22Rv1 (cell line): Measurements from ENCODE around the gene TMEM18.

ENCODE experiments used
- H3K27ac ChIP-seq: fragments of 450-650 bp; 2 replicates; pipeline ENCODE4 v1.5.1; 2017
- ZFX ChIP-seq: fragments of 450-650 bp; IDR thresholded peaks from 2 replicates; pipeline ENCODE4 v1.6.1; 2017; ENCODE audit warnings: antibody characterized with exemption, borderline replicate concordance
- TF ChIP-seq, protein P1 (sequence below): fragments of 450-650 bp; IDR thresholded peaks from 2 replicates; pipeline ENCODE4 v1.5.1; 2017; ENCODE audit warnings: mild to moderate bottlenecking

Gene TMEM18

DNA sequence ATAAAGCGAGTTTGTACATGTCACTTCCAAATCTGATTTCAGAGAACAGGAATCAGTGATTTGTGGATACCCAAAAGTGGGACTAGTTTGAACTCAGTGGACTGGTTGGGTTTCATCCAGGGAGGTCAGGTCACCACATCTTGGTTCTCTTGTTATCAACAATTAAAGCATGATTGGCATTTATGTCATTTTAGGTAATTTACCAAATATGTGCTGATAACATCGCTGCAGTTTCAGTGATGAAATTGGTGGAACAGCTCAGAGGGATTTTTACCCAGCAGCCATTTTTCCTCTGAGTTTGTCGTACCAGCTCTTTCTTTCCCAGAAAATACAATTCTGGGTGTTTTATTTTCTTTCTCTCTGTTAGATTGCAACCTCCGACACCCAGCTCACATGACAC lies 33.4 kb downstream of the TMEM18 start:
- TF ChIP-seq, protein P1, sequence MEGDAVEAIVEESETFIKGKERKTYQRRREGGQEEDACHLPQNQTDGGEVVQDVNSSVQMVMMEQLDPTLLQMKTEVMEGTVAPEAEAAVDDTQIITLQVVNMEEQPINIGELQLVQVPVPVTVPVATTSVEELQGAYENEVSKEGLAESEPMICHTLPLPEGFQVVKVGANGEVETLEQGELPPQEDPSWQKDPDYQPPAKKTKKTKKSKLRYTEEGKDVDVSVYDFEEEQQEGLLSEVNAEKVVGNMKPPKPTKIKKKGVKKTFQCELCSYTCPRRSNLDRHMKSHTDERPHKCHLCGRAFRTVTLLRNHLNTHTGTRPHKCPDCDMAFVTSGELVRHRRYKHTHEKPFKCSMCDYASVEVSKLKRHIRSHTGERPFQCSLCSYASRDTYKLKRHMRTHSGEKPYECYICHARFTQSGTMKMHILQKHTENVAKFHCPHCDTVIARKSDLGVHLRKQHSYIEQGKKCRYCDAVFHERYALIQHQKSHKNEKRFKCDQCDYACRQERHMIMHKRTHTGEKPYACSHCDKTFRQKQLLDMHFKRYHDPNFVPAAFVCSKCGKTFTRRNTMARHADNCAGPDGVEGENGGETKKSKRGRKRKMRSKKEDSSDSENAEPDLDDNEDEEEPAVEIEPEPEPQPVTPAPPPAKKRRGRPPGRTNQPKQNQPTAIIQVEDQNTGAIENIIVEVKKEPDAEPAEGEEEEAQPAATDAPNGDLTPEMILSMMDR: no peak
- no peak for TF ChIP-seq ZFX
- H3K27ac ChIP-seq: no peak overlapping the region

- no peak for TF ChIP-seq ZFX
- TF ChIP-seq, protein P1: no peak
- no peak overlapping the region for H3K27ac ChIP-seq
These were observed 33.9 kb downstream of the TMEM18 start for GRCh38 chr2:643334-643733.

DNA sequence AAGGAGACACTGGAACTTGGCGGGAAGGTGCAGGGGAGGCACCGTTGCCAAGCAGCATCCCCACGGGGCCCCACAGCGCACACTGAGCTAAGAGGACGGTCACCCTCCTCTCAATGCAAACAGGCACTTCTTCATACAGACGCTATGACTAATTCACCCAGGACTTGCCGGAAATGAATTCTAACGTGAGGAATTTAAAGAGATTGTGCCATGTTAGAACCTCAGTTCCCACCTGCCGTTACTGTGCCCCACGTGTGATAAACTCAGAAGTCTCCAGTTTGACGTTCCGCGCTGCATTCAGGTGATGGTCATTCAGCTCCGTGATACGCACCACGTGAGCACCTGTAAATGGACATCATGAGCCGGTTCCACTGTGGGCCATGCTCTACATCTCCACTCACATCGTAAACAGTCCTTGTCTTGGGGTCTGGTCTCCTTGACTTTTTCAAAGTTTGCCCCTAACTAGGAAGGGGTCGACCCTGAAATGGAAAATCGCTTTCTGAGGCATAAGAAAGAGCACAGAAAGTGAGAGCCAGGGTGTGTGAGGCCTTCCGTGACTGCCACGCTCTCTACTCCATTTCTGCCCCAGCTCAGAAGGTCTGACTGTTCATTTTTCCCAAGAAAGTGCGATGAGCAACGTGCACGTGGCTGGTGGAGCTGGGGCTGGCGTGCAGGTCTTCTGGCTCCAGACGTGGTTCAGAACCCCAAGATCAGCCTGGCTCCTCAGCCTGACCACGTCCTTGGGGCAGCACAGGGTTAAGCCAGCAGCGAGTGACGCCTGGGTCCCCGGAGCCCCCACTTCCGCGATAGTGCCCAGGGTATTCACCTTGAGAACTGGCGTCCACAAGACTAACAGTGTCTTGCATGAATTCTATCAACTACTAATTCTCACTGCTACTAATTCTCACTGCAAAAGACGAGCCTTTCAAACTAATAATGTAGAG lies 35.1 kb downstream of the TMEM18 start:
- TF ChIP-seq ZFX: no peak
- TF ChIP-seq, protein P1: no peak
- H3K27ac ChIP-seq: no peak overlapping the region

DNA sequence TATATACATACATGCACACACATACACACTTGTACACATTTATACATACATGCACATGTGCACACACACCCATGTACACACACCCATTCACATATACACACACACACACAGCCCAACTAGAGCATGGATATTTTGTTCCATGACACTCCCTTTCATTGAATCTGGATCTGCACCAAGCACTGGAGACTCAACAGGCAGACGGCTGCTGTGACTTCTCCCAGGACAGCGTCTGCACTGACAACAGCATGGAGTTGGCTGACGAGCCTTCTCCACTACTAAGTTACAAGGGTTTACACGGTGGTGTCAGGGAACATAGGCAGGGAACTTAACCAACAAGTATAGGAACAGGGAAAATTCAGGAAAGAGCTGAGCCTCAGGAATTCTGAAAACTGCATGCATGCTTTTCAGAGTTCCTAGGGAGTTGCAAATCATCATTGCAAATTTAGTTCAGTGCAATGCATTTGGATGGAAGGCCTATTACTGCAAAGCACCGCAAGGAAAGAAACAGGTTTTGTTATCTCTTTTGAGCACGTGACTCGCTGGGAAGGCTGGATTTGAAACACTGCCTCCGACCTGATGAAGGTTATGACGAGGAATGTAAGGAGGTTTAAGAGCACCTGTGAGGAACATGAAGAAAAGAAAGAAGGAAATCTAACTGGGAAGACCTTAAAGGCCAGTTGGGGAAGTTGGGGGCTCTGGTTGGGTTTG lies 35.9 kb downstream of the TMEM18 start:
- no peak overlapping the region for H3K27ac ChIP-seq
- TF ChIP-seq, protein P1: no peak
- no peak for TF ChIP-seq ZFX

GRCh38 chr2:639703-640102 lies 37.5 kb downstream of the TMEM18 start:
- no peak for TF ChIP-seq ZFX
- TF ChIP-seq, protein P1: no peak
- no peak overlapping the region for H3K27ac ChIP-seq

DNA sequence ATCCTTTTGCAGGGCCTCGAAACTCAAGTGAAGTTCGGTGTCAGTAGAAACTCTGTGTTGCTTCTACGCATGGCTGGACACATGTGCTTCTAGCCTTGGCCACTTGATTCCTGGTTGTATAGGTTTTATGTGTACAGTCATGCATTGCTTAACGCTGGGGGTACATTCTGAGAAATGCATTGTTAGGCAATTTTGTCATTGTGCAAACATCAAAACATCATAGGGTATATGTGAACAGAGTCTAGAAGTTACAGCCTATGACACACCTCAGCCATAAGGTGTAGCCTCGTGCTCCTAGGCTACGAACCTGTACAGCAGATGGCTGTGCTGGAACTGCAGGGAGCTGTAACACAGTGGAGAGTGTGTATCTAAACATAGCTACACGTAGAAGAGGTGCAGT lies 39.4 kb downstream of the TMEM18 start:
- H3K27ac ChIP-seq: no peak overlapping the region
- no peak for TF ChIP-seq ZFX
- TF ChIP-seq, protein P1: no peak

DNA sequence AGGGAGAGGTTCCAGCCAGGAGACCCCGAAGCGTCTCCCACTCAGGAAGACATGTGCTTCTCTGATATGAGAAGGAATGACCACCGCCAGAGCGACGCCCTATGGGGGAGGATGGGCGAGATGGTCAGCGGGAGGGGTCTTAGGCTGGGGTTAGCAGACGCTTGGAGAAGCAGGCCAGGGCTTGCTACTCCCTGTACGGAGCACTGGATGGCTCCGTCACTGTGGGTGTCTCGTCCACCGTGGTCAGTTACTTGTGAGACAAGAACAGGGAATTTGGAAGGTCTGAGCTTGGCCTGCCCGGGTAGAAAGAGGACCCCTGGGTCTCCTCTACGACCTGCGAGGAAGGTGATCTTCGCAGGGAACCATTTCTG lies 39.8 kb downstream of the TMEM18 start:
- H3K27ac ChIP-seq: no peak overlapping the region
- TF ChIP-seq, protein P1: no peak
- TF ChIP-seq ZFX: no peak
